HEK293 (cell line): Measurements from ENCODE around the gene CACNA1D.

Experiments
- CTCF ChIA-PET: fragments of 350-600 bp; formaldehyde crosslinking; extraction: SDS; loops from one replicate; lab custom pipeline; 2021; ENCODE audit warnings: antibody characterized with exemption; lab: Yijun Ruan, JAX
- POLR2A ChIA-PET: fragments of 300-600 bp; formaldehyde crosslinking; extraction: SDS; loops from one replicate; lab custom pipeline; 2020; ENCODE audit warnings: antibody characterized with exemption, inconsistent platforms; lab: Yijun Ruan, JAX
- H3K27ac ChIP-seq: fragments of 200-500 bp; sonication (Bioruptor generic); 2 replicates; pipeline ENCODE4 v1.5.1; 2014; ENCODE audit warnings: low read depth, low read length, control low read depth, inconsistent platforms; ENCODE audit errors: extremely low read depth
- H3K36me3 ChIP-seq, 2 experiments: fragments of 200-500 bp in 1 of 2; sonication (Bioruptor generic) in 1 of 2; 1 replicate in 1 of 2; 2 replicates in 1 of 2; pipeline ENCODE4 v1.5.1; 2014 to 2017; ENCODE audit warnings: inconsistent platforms in 2 of 2, low read length in 2 of 2; ENCODE audit not compliant: control insufficient read depth in 2 of 2, insufficient read depth in 1 of 2
- H3K4me1 ChIP-seq: fragments of 200-500 bp; sonication (Bioruptor generic); 2 replicates; pipeline ENCODE4 v1.5.1; 2014; ENCODE audit warnings: mild to moderate bottlenecking, low read length, inconsistent platforms; ENCODE audit not compliant: control insufficient read depth, insufficient read depth
- H3K4me3 ChIP-seq: 2 replicates; pipeline ENCODE4 v1.5.1; 2011; ENCODE audit warnings: low read depth, mild to moderate bottlenecking, control low read depth, low read length, moderate library complexity
- H3K9me3 ChIP-seq: fragments of 200-500 bp; sonication (Bioruptor generic); 2 replicates; pipeline ENCODE4 v1.5.1; 2014; ENCODE audit warnings: low read depth, low read length, inconsistent platforms; ENCODE audit not compliant: control insufficient read depth, insufficient read depth
- GFI1B ChIP-seq: fragments of 450-650 bp; formaldehyde crosslinking; IDR thresholded peaks from 2 replicates; pipeline ENCODE4 v1.5.1; 2016; ENCODE audit warnings: missing biosample characterization, missing genetic modification characterization
- IKZF3 ChIP-seq: fragments of 450-650 bp; IDR thresholded peaks from 2 replicates; pipeline ENCODE4 v1.5.0; 2018; ENCODE audit warnings: missing biosample characterization, mild to moderate bottlenecking, missing genetic modification characterization, moderate library complexity
- OVOL3 ChIP-seq: fragments of 450-650 bp; formaldehyde crosslinking; IDR thresholded peaks from 2 replicates; pipeline ENCODE4 v1.5.1; 2016; ENCODE audit warnings: missing biosample characterization, missing genetic modification characterization
- PATZ1 ChIP-seq: fragments of 450-650 bp; formaldehyde crosslinking; IDR thresholded peaks from 2 replicates; pipeline ENCODE4 v1.5.1; 2016; ENCODE audit warnings: missing biosample characterization, missing genetic modification characterization
- PRDM1 ChIP-seq: fragments of 450-650 bp; formaldehyde crosslinking; IDR thresholded peaks from 2 replicates; pipeline ENCODE4; 2016; ENCODE audit warnings: missing biosample characterization, missing genetic modification characterization
- SP3 ChIP-seq: fragments of 450-650 bp; formaldehyde crosslinking; IDR thresholded peaks from 2 replicates; pipeline ENCODE4 v1.5.1; 2016; ENCODE audit warnings: missing biosample characterization, missing genetic modification characterization
- TSHZ1 ChIP-seq: fragments of 450-650 bp; formaldehyde crosslinking; IDR thresholded peaks from 2 replicates; pipeline ENCODE4 v1.5.1; 2016; ENCODE audit warnings: missing biosample characterization, missing genetic modification characterization, borderline replicate concordance
- ZBTB1 ChIP-seq: fragments of 450-650 bp; formaldehyde crosslinking; IDR thresholded peaks from 2 replicates; pipeline ENCODE4 v1.5.1; 2016; ENCODE audit warnings: missing biosample characterization, missing genetic modification characterization
- ZBTB17 ChIP-seq: fragments of 450-650 bp; formaldehyde crosslinking; IDR thresholded peaks from 2 replicates; pipeline ENCODE4 v1.5.1; 2016; ENCODE audit warnings: missing biosample characterization, missing genetic modification characterization
- ZNF157 ChIP-seq: fragments of 450-650 bp; formaldehyde crosslinking; IDR thresholded peaks from 2 replicates; pipeline ENCODE4 v1.5.1; 2016; ENCODE audit warnings: missing biosample characterization, missing genetic modification characterization
- ZNF169 ChIP-seq: fragments of 450-650 bp; formaldehyde crosslinking; IDR thresholded peaks from 2 replicates; pipeline ENCODE4 v1.5.1; 2016; ENCODE audit warnings: missing biosample characterization, missing genetic modification characterization
- ZNF239 ChIP-seq: fragments of 450-650 bp; formaldehyde crosslinking; IDR thresholded peaks from 2 replicates; pipeline ENCODE4 v1.5.1; 2016; ENCODE audit warnings: missing biosample characterization, missing genetic modification characterization
- ZNF362 ChIP-seq: fragments of 450-650 bp; formaldehyde crosslinking; IDR thresholded peaks from 2 replicates; pipeline ENCODE4 v1.5.1; 2016; ENCODE audit warnings: missing biosample characterization, missing genetic modification characterization
- ZNF394 ChIP-seq: fragments of 450-650 bp; formaldehyde crosslinking; IDR thresholded peaks from 2 replicates; pipeline ENCODE4 v1.5.1; 2016; ENCODE audit warnings: missing biosample characterization, missing genetic modification characterization, mild to moderate bottlenecking, moderate library complexity, borderline replicate concordance
- ZNF423 ChIP-seq: fragments of 450-650 bp; formaldehyde crosslinking; IDR thresholded peaks from 2 replicates; pipeline ENCODE4 v1.5.1; 2016; ENCODE audit warnings: missing biosample characterization, missing genetic modification characterization
- ZNF426 ChIP-seq: fragments of 450-650 bp; formaldehyde crosslinking; IDR thresholded peaks from 2 replicates; pipeline ENCODE4 v1.5.1; 2017; ENCODE audit warnings: missing biosample characterization, missing genetic modification characterization, mild to moderate bottlenecking, inconsistent platforms, moderate library complexity
- ZNF488 ChIP-seq: fragments of 450-650 bp; formaldehyde crosslinking; IDR thresholded peaks from 2 replicates; pipeline ENCODE4 v1.5.1; 2016; ENCODE audit warnings: missing biosample characterization, missing genetic modification characterization
- ZNF501 ChIP-seq: fragments of 450-650 bp; formaldehyde crosslinking; IDR thresholded peaks from 2 replicates; pipeline ENCODE4 v1.5.1; 2016; ENCODE audit warnings: missing biosample characterization, missing genetic modification characterization
- ZNF510 ChIP-seq: fragments of 450-650 bp; formaldehyde crosslinking; IDR thresholded peaks from 2 replicates; pipeline ENCODE4 v1.5.1; 2018; ENCODE audit warnings: mild to moderate bottlenecking, missing genetic modification characterization, missing biosample characterization; ENCODE audit not compliant: insufficient replicate concordance
- ZNF514 ChIP-seq: fragments of 450-650 bp; formaldehyde crosslinking; IDR thresholded peaks from 2 replicates; pipeline ENCODE4 v1.5.1; 2016; ENCODE audit warnings: missing biosample characterization, missing genetic modification characterization
- ZNF548 ChIP-seq: fragments of 450-650 bp; formaldehyde crosslinking; IDR thresholded peaks from 2 replicates; pipeline ENCODE4 v1.5.1; 2016; ENCODE audit warnings: missing biosample characterization, missing genetic modification characterization
- ZNF549 ChIP-seq: fragments of 450-650 bp; IDR thresholded peaks from 2 replicates; pipeline ENCODE4 v1.5.1; 2018; ENCODE audit warnings: missing biosample characterization, missing genetic modification characterization, mild to moderate bottlenecking, inconsistent platforms, moderate library complexity
- ZNF660 ChIP-seq: fragments of 450-650 bp; IDR thresholded peaks from 2 replicates; pipeline ENCODE4 v1.5.1; 2018; ENCODE audit warnings: missing biosample characterization, mild to moderate bottlenecking, missing genetic modification characterization
- ZNF664 ChIP-seq: fragments of 450-650 bp; formaldehyde crosslinking; IDR thresholded peaks from 2 replicates; pipeline ENCODE4 v1.5.1; 2016; ENCODE audit warnings: missing biosample characterization, missing genetic modification characterization
- TF ChIP-seq, protein P1 (sequence below): fragments of 450-650 bp; formaldehyde crosslinking; IDR thresholded peaks from 2 replicates; pipeline ENCODE4 v1.5.1; 2017; ENCODE audit warnings: missing biosample characterization, missing genetic modification characterization

The CACNA1D gene

DNA sequence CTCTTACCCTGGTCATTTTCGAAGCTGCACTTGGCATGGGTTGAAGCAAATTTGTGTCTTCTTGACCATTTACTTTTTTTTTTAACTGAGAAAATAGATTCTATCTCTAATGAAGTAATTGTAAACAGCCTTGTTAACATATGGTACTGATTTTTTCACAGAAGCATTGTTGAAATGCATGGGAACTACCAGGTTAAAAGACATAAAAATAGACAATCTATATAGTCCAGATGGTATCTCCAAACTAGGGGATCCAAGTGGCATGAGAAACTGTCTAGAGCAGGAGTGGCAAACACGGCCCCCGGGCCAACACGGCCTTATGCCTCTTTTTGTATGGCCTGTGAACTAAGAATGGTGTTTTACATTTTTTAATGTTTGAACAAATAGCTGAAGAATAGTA lies 41.9 kb downstream of the CACNA1D start (continued):
- TF ChIP-seq, protein P1, sequence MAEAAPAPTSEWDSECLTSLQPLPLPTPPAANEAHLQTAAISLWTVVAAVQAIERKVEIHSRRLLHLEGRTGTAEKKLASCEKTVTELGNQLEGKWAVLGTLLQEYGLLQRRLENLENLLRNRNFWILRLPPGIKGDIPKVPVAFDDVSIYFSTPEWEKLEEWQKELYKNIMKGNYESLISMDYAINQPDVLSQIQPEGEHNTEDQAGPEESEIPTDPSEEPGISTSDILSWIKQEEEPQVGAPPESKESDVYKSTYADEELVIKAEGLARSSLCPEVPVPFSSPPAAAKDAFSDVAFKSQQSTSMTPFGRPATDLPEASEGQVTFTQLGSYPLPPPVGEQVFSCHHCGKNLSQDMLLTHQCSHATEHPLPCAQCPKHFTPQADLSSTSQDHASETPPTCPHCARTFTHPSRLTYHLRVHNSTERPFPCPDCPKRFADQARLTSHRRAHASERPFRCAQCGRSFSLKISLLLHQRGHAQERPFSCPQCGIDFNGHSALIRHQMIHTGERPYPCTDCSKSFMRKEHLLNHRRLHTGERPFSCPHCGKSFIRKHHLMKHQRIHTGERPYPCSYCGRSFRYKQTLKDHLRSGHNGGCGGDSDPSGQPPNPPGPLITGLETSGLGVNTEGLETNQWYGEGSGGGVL (tag by site-specific recombination) = no peak
- no peak for TF ChIP-seq ZNF549 (tag by site-specific recombination)

- H3K4me1 ChIP-seq = no peaks in the 10 kb centered on the region
- no peaks in the 10 kb centered on the region for H3K36me3 ChIP-seq
- no peaks in the 10 kb centered on the region for H3K9me3 ChIP-seq
- H3K27ac ChIP-seq = no peak overlapping the region
- TF ChIP-seq ZNF169 (tag by site-specific recombination) = no peak
- no peak for TF ChIP-seq ZNF488 (tag by site-specific recombination)
- no peak for TF ChIP-seq OVOL3
- no peak for TF ChIP-seq ZNF514 (tag by site-specific recombination)
- no peak for TF ChIP-seq ZNF660 (tag by site-specific recombination)
- TF ChIP-seq ZNF426 (tag by site-specific recombination) = no peak
- TF ChIP-seq IKZF3 (tag by site-specific recombination) = no peak
- CTCF ChIA-PET = no interaction called here
- H3K4me3 ChIP-seq = no peak overlapping the region
- POLR2A ChIA-PET = no interaction called here
These were observed 49.9 kb downstream of the CACNA1D start for GRCh38 chr3:53544357-53544756.

DNA sequence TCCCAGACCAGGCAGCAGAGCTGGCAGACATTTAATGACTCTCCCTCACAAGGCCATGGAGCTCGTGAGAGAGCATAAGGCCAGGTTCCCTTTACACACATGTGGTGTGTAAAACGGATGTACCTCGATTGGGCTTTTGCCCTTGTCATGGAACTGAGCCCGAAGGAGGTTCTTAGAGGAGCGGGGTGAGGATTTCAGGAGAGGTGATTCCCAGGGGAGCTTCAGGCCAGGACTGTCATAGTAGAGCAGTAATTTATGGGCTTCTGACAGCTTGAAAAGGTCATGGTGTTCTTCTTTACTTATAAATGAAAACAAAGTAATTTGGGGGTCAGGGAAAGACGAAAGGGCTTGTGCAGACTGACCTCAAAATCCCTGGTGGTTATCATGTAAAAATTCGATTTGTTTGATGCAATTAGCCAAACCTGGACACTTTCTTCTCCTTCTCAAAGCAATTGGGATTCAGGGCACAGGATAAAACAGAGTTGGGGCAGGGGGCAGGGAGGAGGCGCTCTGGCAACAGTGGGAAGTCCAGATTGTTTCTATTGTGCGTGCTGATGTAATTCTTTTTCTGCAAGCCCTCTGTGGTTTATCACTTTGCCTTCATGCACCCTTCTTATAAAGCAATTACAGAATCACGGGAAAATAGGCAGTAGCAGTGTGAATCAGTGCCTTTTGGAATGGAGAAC lies 51.0 kb downstream of the CACNA1D start:
- ChIA-PET CTCF (no interaction called here), POLR2A (no interaction called here)
- Histone ChIP-seq H3K9me3 (no peaks in the 10 kb centered on the region), H3K36me3 (no peaks in the 10 kb centered on the region), H3K27ac (no peak overlapping the region), H3K4me3 (no peak overlapping the region), H3K4me1 (no peaks in the 10 kb centered on the region)
- TF ChIP-seq ZBTB1 (tag by site-specific recombination) (no peak), ZNF501 (tag by site-specific recombination) (no peak), TSHZ1 (tag by site-specific recombination) (no peak), ZNF239 (tag by site-specific recombination) (no peak), ZNF157 (tag by site-specific recombination) (no peak), SP3 (tag by site-specific recombination) (no peak), PATZ1 (no peak), PRDM1 (no peak), ZNF510 (tag by site-specific recombination) (no peak), GFI1B (tag by site-specific recombination) (no peak), ZNF423 (tag by site-specific recombination) (no peak), ZNF664 (tag by site-specific recombination) (no peak), ZNF362 (tag by site-specific recombination) (no peak), ZBTB17 (tag by site-specific recombination) (no peak), ZNF548 (tag by site-specific recombination) (no peak), ZNF394 (no peak)
